Stimulated activated CD4-positive, alpha-beta T cell treated with anti-CD3 and anti-CD28 coated beads, Interleukin-1b, Interleukin-23, amount 100 ng/mL, for 24 hours (primary cell): ENCODE data around the gene CDK2AP2.
"Not testable (repeated sequence)": the region's sequence is repeated elsewhere in the genome, so short reads cannot be mapped to it uniquely, and the experiment has no call there.

ENCODE experiments used
- DNase-seq, 4 experiments: peaks; one replicate each; pipeline ENCODE4 v3.0.0-alpha.2; 2020; ENCODE audit warnings: low read depth in 4 of 4, low spot score in 1 of 4

The CDK2AP2 gene

GRCh38 chr11:67524480-67524808, 16.5 kb upstream of the CDK2AP2 start:
- DNase-seq, result no peak

- DNase-seq, result no peak
Observed at GRCh38 chr11:67523556-67524479, 15.9 kb upstream of the CDK2AP2 start.

GRCh38 chr11:67522844-67523555, 15.0 kb upstream of the CDK2AP2 start, which contains the start of gene CABP2:
TSS of gene CABP2 (minus strand) at chr11:67523446. CDS start at chr11:67523326, 120 bp downstream.
- no peak for DNase-seq

- DNase-seq, result no peak
Observed at GRCh38 chr11:67522338-67522737, 14.4 kb upstream of the CDK2AP2 start.

GRCh38 chr11:67521924-67522323, 14.0 kb upstream of the CDK2AP2 start:
- DNase-seq, result no peak

- no peak for DNase-seq
Observed at GRCh38 chr11:67520856-67521824, 13.2 kb upstream of the CDK2AP2 start.

GRCh38 chr11:67519726-67520125, 11.8 kb upstream of the CDK2AP2 start:
- DNase-seq, result no peak

GRCh38 chr11:67517784-67518552, 10.0 kb upstream of the CDK2AP2 start:
- DNase-seq, result no peak

- no peak for DNase-seq
Observed at GRCh38 chr11:67516806-67517205, 8.8 kb upstream of the CDK2AP2 start.

GRCh38 chr11:67514116-67514515, 6.2 kb upstream of the CDK2AP2 start:
- DNase-seq, result no peak

- DNase-seq, result not testable (repeated sequence)
Observed at GRCh38 chr11:67511558-67511957, 3.6 kb upstream of the CDK2AP2 start.

- DNase-seq, result no peak
Observed at GRCh38 chr11:67510023-67510345, 2.0 kb upstream of the CDK2AP2 start.

GRCh38 chr11:67508486-67509121, 642 bp upstream of the CDK2AP2 start:
- DNase-seq, result peak; percentile 99 to 100 (median 99)

- DNase-seq, result no peak
Observed at GRCh38 chr11:67507242-67507863, 609 bp downstream of the CDK2AP2 start.

GRCh38 chr11:67506426-67507051, 1.4 kb downstream of the CDK2AP2 start:
- DNase-seq, result no peak

- DNase-seq, result peak; percentile 79 to 91 (median 86)
Observed at GRCh38 chr11:67505605-67506396, 2.2 kb downstream of the CDK2AP2 start.

GRCh38 chr11:67504950-67505581, 2.9 kb downstream of the CDK2AP2 start, which contains the start of gene PITPNM1:
TSS of gene PITPNM1 (minus strand) at chr11:67505363. CDS start at chr11:67504180, 1,183 bp downstream.
- DNase-seq, result peak in 3 of 4 experiments; percentile 57 to 79 (median 61)
